GM21367 (cell line): Measurements from ENCODE around the gene MACF1.

ENCODE experiments used
- ATAC-seq: cut with Tn5 transposase; IDR thresholded peaks from one replicate; pipeline ENCODE4 v1.9.1; 2021; ENCODE audit not compliant: unreplicated experiment

The MACF1 gene

GRCh38 chr1:39344394-39345154 is 140.1 kb downstream of the MACF1 start:
- no peak for ATAC-seq

- no peak for ATAC-seq
These were observed 142.4 kb downstream of the MACF1 start for GRCh38 chr1:39346872-39347271.

- no peak for ATAC-seq
These were observed 143.8 kb downstream of the MACF1 start for GRCh38 chr1:39348278-39348677.

GRCh38 chr1:39352881-39353280 is 148.4 kb downstream of the MACF1 start:
- no peak for ATAC-seq

- no peak for ATAC-seq
These were observed 150.1 kb downstream of the MACF1 start for GRCh38 chr1:39354572-39354971.

GRCh38 chr1:39358491-39358890 is 154.0 kb downstream of the MACF1 start:
- ATAC-seq = no peak

- no peak for ATAC-seq
These were observed 154.6 kb downstream of the MACF1 start for GRCh38 chr1:39359028-39359570.

GRCh38 chr1:39360731-39361130 is 156.2 kb downstream of the MACF1 start:
- ATAC-seq = no peak

GRCh38 chr1:39361446-39361845 is 157.0 kb downstream of the MACF1 start:
- no peak for ATAC-seq

- no peak for ATAC-seq
These were observed 158.8 kb downstream of the MACF1 start for GRCh38 chr1:39363267-39363666.

- ATAC-seq = no peak
These were observed 163.6 kb downstream of the MACF1 start for GRCh38 chr1:39368045-39368444.

GRCh38 chr1:39369565-39369964 is 165.1 kb downstream of the MACF1 start:
- ATAC-seq = no peak

GRCh38 chr1:39370602-39371001 is 166.1 kb downstream of the MACF1 start:
- no peak for ATAC-seq

GRCh38 chr1:39372105-39372504 is 167.6 kb downstream of the MACF1 start:
- no peak for ATAC-seq

- ATAC-seq = no peak
These were observed 172.2 kb downstream of the MACF1 start for GRCh38 chr1:39376656-39377055.

GRCh38 chr1:39378377-39378776 is 173.9 kb downstream of the MACF1 start:
- ATAC-seq = no peak

GRCh38 chr1:39379187-39379586 is 174.7 kb downstream of the MACF1 start:
- no peak for ATAC-seq

- no peak for ATAC-seq
These were observed 175.5 kb downstream of the MACF1 start for GRCh38 chr1:39380036-39380435.

GRCh38 chr1:39381839-39382238 is 177.3 kb downstream of the MACF1 start:
- ATAC-seq = no peak

GRCh38 chr1:39384305-39384704 is 179.8 kb downstream of the MACF1 start:
- ATAC-seq = no peak

GRCh38 chr1:39385067-39385988 is 180.8 kb downstream of the MACF1 start:
- no peak for ATAC-seq

GRCh38 chr1:39386997-39387396 is 182.5 kb downstream of the MACF1 start:
- ATAC-seq = no peak
